ENCODE results near the gene TRAF1.

DNA sequence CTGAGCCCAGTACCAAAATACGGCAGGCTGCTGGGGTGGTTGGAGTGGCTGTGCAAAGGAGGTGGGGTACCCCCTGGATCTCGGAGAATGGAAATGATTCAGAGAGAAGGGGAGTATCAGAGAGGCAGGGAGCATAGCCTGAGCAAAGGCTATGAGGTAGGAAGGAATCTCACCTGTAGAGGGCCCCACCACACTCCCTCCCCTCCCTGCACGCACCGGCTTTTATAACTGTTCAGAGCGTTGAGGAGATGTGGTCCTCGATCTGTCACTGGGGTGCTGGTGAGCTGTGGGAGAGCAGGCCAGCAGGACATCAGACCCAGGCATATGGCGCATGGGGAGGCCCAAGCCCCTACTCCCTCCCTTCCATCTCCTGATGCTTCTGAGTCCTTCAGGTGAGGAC lies 62.8 kb downstream of the TRAF1 start:
- TF ChIP-seq SIN3A (IDR thresholded peaks at IDR 0.05; ENCODE audit: borderline replicate concordance, insufficient read depth, low read depth, low read length) (no peak), TCF7L2 (IDR thresholded peaks at IDR 0.05; ENCODE audit: low read depth, low read length) (no peak)
- TF ChIP-seq, protein P1, sequence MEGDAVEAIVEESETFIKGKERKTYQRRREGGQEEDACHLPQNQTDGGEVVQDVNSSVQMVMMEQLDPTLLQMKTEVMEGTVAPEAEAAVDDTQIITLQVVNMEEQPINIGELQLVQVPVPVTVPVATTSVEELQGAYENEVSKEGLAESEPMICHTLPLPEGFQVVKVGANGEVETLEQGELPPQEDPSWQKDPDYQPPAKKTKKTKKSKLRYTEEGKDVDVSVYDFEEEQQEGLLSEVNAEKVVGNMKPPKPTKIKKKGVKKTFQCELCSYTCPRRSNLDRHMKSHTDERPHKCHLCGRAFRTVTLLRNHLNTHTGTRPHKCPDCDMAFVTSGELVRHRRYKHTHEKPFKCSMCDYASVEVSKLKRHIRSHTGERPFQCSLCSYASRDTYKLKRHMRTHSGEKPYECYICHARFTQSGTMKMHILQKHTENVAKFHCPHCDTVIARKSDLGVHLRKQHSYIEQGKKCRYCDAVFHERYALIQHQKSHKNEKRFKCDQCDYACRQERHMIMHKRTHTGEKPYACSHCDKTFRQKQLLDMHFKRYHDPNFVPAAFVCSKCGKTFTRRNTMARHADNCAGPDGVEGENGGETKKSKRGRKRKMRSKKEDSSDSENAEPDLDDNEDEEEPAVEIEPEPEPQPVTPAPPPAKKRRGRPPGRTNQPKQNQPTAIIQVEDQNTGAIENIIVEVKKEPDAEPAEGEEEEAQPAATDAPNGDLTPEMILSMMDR (IDR thresholded peaks at IDR 0.05): no peak

Measured in Panc1 (cell line).